ENCODE results near the gene MED29.

Gene MED29

DNA sequence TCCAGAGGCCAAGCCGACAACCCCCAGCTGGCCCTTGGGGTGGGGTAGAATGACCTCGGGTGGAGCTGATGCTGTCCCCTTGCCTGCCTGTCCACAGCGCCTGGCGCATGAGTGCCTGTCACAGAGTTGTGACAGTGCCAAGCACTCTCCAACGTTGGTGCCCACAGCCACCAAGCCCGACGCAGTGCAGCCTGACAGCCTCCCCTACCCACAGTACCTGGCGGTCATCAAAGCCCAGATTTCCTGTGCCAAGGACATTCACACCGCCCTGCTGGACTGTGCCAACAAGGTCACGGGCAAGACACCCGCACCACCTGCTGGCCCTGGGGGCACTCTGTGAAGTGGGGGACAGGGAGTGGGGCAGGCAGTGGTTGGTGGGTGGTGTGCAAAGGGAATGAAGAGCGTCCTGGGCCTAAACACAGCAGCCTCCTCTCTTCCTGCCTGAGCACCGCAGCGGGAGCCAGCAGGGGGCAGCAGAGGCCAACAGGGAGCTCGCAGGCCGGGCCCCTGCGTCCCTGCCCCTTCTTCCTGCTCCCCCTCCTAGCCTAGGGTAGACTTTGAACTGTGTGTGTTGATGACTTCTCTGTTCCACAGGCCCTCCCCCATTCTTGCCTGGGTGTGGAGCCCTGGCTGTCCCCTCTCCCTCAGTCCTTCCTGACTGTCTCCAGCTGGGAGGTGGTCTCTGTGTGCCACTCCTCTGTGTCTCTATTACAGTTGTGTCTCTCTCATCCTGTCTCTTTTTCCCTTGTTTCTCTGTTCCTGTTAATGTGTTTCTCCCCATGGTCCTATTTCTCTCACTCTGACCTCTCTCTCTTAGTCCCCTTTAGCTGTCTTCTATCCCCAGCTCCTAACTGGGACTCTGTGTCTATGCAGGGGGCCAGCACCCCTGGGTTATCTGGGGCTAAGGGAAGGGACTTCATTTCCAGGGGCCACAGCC lies 6.5 kb downstream of the MED29 start:
- DNase-seq (ENCODE audit: low spot score): peak; percentile 76
- FAIRE-seq: no peak

DNA sequence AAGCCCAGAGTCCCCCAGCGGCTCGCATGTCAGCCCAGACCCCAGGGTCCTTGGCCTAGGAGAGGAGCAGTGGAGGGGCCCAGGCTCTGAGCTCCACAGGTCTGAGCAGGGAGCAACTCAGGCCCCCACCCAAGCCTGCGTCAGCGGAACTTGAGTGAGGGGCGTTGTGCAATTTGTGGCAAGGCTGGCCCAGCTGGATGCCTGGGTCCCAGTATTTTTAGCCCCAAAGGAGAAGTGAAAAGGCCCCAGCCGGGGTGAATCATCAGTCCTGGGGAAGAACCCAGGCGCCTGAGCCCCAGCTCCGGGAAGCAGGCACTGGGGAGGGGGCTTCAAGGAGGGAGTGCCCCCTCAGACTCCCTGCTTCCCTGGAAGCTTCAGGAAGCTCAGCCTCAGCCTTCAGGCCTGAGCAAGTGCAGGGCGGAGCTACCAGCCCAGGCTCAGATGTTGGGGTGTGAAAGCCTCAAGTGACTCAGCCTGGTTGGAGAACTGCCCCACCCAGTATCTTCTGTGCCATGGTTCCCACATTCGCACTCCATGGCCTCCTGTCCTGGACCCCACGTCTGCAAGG lies 7.2 kb downstream of the MED29 start:
- DNase-seq (ENCODE audit: low spot score) (no peak), FAIRE-seq (no peak)

DNA sequence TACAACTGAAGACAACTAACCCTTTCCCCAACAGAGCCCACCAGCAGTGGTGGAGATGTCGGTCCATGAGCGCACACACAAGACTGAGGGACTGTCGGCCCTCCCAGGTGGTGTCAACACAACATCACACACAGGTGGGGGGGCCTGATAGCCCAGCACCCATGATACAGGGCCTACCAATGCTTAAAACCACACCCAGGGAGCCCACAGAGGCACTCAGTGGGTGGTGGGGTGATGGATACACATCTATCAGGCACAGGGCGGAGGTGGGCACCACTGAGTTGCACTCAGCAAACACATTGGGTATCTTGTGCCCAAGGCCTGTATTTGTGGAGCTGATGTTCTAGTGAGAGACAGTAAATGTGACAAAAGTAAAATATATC lies 8.5 kb downstream of the MED29 start:
- DNase-seq (ENCODE audit: low spot score): no peak
- FAIRE-seq: no peak

DNA sequence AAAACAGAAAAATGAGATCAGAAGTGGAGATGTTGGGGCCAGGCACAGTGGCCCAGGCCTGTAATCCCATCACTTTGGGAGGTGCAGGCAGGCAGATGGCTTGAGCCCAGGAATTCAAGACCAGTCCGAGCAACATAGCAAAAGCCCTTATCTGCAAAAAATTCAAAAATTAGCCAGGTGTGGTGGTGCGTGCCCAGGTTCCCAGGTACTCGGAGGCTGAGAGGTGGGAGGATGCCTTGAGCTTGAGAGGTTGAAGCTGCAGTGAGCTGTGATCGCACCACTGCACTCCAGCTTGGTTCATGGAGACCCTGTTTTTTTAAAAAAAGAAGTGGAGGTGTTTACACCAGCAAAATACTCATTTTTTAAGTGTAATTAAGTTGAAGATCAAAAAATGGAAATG lies 8.9 kb downstream of the MED29 start:
- DNase-seq (ENCODE audit: low spot score) (no peak), FAIRE-seq (no peak)

DNA sequence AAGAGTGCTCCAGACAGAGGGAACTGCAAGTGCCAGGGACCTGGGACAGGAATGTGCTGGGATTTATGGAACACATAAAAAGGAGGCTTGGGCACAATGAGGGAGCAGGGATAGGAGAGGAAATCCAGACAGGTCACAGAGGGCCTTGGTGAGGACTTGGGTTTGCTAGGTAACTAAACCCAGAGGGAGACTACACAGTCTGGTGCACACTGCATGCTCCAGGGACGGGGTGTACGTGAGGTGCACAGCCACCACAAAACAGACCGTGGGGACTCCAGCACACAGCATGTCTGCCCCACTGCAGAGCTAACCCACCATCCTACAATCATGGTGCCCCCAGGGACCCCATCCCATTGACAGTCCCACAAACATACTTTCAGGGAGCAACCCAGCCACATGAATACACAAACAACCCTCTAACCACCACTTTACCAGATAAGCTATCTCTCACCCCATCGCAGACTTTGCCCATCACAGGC lies 9.9 kb downstream of the MED29 start:
- no peak for DNase-seq (ENCODE audit: low spot score)
- no peak for FAIRE-seq

DNA sequence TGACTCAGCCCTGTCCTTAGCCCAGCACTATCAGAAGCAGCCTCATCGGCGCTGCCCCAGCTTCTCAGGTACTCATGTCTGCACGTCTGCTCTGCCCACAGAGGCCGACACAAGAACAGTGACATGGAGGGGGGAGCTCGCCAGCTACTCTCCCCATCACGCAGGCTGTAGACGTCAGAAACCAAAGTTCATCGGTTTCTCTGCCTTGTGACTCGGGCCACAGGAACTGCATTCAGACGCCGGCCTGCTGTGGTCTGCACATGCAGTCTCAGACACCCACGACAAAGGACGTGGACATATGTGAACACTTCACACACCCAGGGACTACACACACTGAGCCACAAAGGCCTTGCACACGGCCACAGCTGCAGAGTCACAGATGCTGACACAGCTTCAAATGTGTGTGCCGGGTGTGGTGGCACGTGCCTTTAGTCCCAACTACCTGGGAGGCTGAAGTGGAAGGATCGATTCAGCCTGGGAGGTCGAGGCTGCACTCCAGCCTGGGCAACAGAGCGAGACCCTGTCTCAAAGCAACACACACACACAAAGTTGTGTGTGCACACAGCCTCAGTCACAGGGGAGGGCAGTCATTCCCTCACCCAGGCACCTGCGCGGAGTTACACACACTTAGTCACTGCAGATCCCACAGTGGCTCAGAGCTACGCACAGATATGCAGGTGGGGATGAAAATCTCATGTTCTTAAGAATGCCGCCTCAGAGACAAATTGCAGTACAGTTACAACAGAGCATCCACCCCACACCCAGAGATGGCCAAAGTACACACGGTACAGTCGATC lies 10.6 kb downstream of the MED29 start:
- FAIRE-seq: no peak
- no peak for DNase-seq (ENCODE audit: low spot score)

DNA sequence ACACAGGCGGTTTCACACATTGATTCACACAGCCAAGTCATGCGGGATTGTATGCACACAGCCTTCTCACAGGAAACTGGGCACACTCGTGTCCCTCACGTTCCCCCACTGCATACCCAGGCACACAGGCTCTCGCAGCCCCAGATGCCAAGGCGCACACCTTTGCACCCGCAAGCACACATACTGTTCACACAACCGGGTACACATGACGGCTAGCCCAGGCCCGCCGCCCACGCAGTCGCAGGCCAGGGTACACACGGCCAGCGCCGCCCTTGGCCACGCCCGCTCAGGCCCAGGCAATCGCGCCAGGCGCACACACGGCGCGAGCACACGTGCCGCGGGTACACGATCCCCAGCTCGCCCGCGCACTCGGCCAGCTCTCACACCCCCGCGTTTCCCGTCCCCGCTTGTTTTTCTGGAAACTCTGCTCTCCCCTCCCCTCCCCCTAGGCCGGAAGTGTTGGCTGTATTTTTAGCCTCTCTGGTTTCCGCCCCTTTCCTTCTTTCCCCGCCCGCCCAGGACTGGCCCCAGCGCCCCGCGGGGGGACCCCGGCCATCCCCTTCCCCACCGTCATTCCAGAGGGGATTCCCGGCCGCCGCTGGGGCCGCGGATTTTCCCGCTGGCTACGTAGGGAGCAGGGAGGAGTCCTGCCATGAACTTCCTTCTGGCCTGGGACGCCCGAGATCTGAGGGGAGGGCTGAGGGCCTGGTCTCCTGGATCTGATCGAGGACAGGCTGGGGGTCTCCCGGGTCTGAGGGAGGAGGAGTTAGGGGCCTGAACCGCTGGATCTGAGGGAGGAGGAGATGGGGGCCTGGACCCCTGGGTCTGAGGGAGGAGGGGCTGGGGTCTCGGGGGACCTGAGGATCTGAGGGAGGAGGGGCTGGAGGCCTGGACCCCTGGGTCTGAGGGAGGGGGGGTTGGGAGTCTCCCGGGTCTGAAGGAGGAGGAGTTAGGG lies 11.4 kb downstream of the MED29 start:
- peak; percentile 80 for DNase-seq (ENCODE audit: low spot score)

DNA sequence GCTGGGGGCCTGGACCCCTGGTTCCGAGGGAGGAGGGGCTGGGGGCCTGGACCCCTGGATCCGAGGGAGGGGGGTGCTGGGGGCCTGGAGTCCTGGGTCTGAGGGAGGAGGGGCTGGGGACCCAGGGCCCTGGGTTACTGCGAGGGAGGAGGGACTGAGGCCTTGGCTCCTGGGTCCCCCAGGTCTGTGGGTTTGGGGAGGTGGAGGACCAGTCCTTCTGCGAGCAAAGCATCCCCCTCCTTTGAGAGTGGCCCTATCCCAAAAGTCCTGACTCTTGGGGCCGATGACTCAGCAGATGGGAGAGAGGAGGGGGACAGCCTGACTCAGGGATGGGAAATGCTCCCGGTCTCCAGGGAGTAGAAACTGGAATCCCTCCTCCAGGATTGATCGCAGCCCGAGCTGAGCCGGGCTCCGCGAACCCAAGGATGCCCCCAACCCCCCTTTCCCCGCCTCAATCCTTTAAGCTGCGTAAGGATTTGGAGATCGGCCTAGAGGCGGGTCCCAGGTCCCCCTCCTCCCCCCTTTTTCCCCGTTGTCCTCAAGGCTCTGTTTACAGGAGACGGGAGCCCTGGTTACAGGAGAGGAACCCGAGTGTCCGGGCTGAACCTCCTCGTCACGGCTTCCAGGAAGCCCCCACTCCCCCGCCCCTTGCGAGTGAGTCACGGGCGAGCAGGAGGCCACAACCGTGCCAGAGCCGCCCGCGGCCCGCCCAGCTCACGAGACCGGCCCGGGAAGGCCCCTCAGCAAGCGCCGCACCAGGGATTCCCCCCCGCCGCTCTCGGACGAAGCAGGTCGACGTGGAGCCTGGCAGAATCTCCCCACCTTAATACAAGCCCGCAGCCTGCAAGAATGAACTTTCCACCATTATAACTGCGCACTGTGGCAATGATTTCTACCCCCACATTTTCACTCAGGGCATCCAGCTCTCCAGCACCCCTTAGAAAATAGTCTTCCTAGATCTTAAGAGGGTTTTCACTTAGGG lies 12.4 kb downstream of the MED29 start:
- FAIRE-seq: no peak
- peak; percentile 87 for DNase-seq (ENCODE audit: low spot score)

More for the DNA sequence above, 11.4 kb downstream of the MED29 start:
- no peak for FAIRE-seq

DNA sequence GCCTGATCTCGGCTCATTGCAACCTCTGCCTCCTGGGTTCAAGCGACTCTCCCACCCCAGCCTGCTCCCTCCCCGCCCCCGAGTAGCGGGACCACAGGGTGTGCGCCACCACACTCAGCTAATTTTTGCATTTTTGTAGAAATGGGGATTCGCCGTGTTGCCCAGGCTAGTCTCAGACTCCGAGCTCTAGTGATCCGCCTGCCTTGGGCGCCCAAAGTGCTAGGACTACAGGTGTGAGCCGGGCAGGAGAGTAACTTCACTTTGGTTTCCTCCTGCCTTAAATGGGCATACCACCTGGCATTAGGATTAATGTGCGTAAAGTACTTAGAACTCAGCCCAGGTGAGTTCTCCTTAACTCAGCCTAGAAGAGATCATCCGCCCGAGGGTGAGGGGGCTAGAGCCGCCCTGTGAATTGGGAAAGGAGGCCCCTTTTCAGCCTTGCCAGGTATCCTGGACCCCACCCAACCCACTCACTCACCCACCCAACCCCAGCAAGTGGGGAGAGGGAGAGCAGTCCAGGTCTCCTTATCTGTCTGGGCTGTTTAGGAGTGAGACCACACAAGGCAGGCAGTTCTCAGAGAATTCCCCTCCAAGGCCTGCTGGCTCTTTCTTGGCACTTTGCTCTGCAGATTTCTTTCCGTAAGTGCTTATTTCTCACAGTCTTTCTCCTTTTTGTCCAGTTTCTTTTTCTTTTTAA lies 14.2 kb downstream of the MED29 start:
- no peak for DNase-seq (ENCODE audit: low spot score)
- no peak for FAIRE-seq

DNA sequence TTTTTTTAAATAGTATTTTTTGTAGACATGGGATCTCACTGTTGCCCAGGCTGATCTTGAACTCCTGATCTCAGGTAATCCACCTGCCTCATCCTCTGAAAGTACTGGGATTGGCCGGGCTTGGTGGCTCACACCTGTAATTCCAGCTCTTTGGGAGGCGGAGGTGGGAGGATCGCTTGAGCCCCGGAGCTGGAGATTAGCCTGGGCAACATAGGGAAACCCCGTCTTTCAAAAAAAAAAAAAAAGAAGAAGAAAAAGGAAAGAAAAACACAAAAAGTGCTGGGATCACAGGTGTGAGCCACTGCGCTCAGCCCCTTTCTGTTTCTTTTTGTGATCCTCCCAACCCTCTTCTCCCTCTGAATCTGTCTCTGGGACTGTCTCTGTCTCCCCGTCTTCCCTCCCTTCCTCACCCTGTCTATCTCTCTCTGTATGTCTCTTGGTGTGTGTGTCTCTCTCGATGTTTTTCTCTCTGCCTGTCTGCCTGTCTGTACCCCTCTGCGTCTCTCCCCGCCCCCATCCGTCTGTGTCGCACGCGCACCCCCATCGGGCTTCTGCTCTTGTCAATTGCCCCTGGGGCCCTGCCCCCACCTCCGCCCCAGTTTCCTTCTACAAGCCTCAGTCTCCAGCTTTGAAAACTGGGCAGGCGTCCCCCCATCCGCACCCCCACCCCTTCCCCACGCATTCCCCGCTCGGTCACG lies 14.9 kb downstream of the MED29 start:
- DNase-seq (ENCODE audit: low spot score): no peak
- no peak for FAIRE-seq

DNA sequence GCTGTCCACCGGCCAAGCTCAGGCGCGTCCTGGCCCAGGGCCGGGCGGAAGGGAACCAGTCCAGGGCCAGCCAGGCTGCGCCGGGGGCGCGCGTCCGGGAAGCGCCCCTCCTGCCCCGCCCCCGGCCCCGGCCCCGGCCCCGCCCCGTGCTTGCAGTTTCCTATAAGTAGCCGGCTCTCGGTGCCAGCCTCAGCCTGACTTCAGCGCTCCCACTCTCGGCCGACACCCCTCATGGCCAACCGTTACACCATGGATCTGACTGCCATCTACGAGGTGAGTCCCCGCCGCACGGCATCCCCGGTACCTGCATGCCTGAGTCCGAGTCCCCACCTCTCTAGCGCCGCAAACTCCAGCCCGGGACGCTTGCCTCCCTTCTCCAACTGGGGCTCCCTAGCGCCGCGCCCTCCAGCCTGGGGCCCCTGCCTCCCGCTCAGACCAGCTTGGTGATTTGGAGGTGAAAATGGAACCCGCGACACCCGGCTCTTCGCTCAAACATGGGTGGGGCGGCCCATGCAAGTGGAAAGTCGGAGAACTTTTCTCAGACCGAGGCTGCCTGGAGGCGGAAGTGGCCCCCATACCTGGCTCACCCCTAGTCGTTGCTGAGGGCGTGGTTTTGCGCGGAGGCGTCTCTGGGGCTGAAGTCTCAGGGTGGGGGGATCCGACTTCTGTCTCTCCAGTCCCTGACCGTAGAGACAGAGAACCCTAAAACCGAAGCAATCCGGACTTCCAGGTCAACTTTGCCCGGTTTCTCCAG lies 15.7 kb downstream of the MED29 start, which contains the start of gene ZFP36:
Gene ZFP36 (plus strand): TSS at position 192 of the 754 bp plus-strand sequence. CDS start 58 bp downstream, at position 250.
- FAIRE-seq (peak; percentile 27), DNase-seq (ENCODE audit: low spot score) (peak; percentile 88)

DNA sequence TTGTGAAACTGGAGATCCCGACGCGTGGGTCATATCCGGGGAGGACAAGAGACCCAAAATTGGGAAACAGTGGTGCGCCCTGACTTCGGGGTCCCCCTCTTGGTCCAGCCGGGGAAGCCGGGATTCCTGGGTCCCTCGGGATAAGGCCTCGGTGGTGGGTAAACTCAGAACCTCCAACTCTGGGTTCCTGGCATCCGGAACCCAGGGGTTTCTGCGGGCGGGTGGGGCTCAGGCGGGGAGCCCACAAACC lies 16.2 kb downstream of the MED29 start:
- FAIRE-seq: no peak

DNA sequence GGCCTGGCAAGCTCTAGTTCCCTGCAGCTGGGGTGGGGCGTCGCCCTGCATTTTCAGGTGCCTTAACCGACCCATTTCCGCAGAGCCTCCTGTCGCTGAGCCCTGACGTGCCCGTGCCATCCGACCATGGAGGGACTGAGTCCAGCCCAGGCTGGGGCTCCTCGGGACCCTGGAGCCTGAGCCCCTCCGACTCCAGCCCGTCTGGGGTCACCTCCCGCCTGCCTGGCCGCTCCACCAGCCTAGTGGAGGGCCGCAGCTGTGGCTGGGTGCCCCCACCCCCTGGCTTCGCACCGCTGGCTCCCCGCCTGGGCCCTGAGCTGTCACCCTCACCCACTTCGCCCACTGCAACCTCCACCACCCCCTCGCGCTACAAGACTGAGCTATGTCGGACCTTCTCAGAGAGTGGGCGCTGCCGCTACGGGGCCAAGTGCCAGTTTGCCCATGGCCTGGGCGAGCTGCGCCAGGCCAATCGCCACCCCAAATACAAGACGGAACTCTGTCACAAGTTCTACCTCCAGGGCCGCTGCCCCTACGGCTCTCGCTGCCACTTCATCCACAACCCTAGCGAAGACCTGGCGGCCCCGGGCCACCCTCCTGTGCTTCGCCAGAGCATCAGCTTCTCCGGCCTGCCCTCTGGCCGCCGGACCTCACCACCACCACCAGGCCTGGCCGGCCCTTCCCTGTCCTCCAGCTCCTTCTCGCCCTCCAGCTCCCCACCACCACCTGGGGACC lies 16.6 kb downstream of the MED29 start:
- DNase-seq (ENCODE audit: low spot score): no peak
- FAIRE-seq: no peak

More for the DNA sequence above, 16.2 kb downstream of the MED29 start:
- DNase-seq (ENCODE audit: low spot score): no peak

DNA sequence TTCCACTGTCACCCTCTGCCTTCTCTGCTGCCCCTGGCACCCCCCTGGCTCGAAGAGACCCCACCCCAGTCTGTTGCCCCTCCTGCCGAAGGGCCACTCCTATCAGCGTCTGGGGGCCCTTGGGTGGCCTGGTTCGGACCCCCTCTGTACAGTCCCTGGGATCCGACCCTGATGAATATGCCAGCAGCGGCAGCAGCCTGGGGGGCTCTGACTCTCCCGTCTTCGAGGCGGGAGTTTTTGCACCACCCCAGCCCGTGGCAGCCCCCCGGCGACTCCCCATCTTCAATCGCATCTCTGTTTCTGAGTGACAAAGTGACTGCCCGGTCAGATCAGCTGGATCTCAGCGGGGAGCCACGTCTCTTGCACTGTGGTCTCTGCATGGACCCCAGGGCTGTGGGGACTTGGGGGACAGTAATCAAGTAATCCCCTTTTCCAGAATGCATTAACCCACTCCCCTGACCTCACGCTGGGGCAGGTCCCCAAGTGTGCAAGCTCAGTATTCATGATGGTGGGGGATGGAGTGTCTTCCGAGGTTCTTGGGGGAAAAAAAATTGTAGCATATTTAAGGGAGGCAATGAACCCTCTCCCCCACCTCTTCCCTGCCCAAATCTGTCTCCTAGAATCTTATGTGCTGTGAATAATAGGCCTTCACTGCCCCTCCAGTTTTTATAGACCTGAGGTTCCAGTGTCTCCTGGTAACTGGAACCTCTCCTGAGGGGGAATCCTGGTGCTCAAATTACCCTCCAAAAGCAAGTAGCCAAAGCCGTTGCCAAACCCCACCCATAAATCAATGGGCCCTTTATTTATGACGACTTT lies 17.4 kb downstream of the MED29 start:
- FAIRE-seq: no peak
- DNase-seq (ENCODE audit: low spot score): no peak

DNA sequence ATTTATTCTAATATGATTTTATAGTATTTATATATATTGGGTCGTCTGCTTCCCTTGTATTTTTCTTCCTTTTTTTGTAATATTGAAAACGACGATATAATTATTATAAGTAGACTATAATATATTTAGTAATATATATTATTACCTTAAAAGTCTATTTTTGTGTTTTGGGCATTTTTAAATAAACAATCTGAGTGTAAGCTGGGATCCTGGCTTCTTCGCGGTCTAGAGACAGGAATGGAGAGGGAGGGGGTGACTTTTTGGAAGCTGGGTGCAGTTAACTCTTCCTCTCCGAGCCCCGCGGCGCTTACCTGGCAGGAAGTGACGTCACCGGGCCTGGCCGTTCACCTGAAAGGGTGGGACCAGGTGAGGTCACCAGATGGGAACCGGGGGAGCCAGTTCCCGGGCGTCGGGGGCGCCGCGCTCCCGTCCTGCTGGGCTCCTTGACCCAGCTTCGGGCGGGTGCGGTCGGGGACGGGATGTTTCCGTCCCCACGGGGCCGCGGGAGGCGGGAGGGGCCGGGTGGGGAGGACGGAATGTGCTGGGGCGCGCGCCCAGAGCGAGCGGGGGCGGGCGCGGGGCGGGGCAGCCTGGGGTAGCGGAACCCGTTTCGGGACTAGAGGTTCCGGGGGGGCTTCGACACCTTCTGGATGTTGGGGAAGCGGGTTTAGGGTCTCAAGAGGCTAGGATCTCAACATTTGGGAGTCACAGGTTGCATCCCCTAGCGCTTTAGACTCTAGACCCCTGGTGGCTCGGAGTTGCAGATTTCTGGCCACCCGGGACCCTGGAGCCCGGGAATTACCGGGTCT lies 18.2 kb downstream of the MED29 start:
- FAIRE-seq: no peak
- peak; percentile 68 for DNase-seq (ENCODE audit: low spot score)

All from urothelium cell line (cell line).